BE2C (cell line): ENCODE results near the gene IL1B.

Source experiments
- DNase-seq: peaks from one replicate; pipeline ENCODE4 v3.0.0-alpha.2; 2020
- H3K27me3 ChIP-seq: fragments of 250-450 bp; sonication (Bioruptor Pico); 2 replicates; pipeline ENCODE4 v1.5.1; 2020; ENCODE audit warnings: mild to moderate bottlenecking
- H3K36me3 ChIP-seq: fragments of 250-450 bp; sonication (Bioruptor Pico); 2 replicates; pipeline ENCODE4 v1.5.1; 2020; ENCODE audit warnings: mild to moderate bottlenecking
- H3K4me1 ChIP-seq: fragments of 250-450 bp; sonication (Bioruptor Pico); 2 replicates; pipeline ENCODE4 v1.5.1; 2020
- H3K4me3 ChIP-seq: 2 replicates; pipeline ENCODE4 v1.5.1; 2011; ENCODE audit warnings: low read depth, low read length
- H3K9me3 ChIP-seq: fragments of 250-450 bp; sonication (Bioruptor Pico); 2 replicates; pipeline ENCODE4 v1.5.1; 2020
- TF ChIP-seq, protein P1 (sequence below): IDR thresholded peaks from 2 replicates; pipeline ENCODE4 v1.5.1; 2012; ENCODE audit warnings: mild to moderate bottlenecking, low read depth, low read length

Gene IL1B

DNA sequence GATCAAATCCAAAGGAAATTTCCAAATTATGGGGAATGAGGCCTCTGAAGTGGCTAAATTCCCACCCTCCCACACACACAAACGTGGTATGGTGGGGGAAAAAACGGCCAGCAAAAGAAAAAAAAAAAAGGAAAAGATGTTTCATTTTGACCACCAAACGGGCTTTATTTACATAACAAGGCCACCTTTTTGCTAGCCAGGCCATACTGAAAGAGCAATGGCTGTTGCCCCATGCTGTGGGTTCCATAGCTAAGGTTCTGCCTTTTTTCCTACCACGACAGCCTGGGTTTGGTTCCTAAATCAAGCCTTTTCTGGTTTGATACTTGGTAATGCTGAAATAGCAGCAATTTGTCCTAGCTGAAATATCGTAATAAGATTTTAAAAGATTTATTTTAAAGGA, 14.0 kb upstream of the IL1B start:
- Histone ChIP-seq H3K27me3 (no peaks in the 10 kb centered on the region), H3K9me3 (no peaks in the 10 kb centered on the region), H3K4me3 (no peak overlapping the region), H3K4me1 (no peaks in the 10 kb centered on the region), H3K36me3 (no peaks in the 10 kb centered on the region)
- no peak for DNase-seq
- TF ChIP-seq, protein P1, sequence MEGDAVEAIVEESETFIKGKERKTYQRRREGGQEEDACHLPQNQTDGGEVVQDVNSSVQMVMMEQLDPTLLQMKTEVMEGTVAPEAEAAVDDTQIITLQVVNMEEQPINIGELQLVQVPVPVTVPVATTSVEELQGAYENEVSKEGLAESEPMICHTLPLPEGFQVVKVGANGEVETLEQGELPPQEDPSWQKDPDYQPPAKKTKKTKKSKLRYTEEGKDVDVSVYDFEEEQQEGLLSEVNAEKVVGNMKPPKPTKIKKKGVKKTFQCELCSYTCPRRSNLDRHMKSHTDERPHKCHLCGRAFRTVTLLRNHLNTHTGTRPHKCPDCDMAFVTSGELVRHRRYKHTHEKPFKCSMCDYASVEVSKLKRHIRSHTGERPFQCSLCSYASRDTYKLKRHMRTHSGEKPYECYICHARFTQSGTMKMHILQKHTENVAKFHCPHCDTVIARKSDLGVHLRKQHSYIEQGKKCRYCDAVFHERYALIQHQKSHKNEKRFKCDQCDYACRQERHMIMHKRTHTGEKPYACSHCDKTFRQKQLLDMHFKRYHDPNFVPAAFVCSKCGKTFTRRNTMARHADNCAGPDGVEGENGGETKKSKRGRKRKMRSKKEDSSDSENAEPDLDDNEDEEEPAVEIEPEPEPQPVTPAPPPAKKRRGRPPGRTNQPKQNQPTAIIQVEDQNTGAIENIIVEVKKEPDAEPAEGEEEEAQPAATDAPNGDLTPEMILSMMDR, result no peak

DNA sequence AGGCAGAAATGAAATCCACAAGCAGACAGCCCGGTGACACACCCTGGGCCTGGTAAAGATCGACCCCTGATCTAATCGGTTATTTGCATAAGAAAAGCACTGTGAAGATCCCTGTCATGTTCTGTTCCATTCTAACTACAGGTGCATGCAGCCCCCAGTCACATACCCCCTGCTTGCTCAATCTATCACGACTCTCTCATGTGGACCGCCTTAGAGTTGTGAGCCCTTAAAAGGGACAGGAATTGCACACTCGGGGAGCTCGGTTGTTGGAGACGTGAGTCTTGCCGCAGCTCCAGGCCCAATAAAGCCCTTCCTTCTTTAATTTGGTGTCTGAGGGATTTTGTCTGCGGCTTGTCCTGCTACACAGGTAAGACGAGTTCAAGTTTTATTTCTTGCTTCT, 13.4 kb upstream of the IL1B start:
- no peaks in the 10 kb centered on the region for H3K4me1 ChIP-seq
- no peaks in the 10 kb centered on the region for H3K36me3 ChIP-seq
- no peak overlapping the region for H3K4me3 ChIP-seq
- TF ChIP-seq, protein P1, result no peak
- H3K27me3 ChIP-seq, result no peaks in the 10 kb centered on the region
- H3K9me3 ChIP-seq, result no peaks in the 10 kb centered on the region
- DNase-seq, result no peak

DNA sequence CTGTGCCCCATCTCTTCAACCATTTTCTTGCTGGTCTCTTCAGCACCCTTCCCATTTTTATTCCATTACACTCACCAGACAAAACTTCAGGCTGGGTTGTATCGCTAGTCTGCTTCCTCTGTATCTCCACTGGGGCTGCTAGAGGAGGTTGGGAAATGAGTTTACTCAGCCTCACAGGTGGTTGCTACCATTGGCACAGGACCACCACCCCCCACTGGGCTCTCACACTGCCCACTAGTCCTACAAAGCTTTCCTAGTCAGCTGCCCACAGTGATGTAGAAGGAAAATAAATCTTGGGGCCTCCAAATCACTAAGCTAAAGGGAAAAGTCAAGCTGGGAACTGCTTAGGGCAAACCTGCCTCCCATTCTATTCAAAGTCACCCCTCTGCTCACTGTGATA, 12.3 kb upstream of the IL1B start:
- Histone ChIP-seq H3K36me3 (no peaks in the 10 kb centered on the region), H3K9me3 (no peaks in the 10 kb centered on the region), H3K4me3 (no peak overlapping the region), H3K27me3 (no peaks in the 10 kb centered on the region), H3K4me1 (no peaks in the 10 kb centered on the region)
- DNase-seq, result no peak
- TF ChIP-seq, protein P1, result no peak

DNA sequence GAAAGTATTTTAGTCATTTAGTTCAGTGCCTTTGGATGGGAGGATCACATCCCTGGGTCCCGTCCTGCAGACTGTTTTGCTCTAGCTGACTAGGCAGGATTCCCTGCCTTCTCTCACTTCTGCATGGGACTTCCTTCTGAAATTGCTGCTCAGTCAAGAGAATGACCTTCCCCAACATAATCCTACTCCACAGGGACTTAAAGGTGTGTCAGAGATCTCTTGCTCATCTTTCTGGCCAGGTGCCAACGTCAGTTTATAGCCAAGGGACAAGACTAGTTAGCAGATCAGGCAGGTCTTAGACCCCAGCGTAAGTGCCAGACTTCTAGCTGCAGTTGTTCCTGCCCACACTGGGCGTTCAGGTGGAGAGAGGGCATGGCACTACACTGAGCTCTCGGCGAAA, 9.5 kb upstream of the IL1B start:
- Histone ChIP-seq H3K27me3 (no peaks in the 10 kb centered on the region), H3K4me1 (no peaks in the 10 kb centered on the region), H3K36me3 (no peaks in the 10 kb centered on the region), H3K4me3 (no peak overlapping the region), H3K9me3 (no peaks in the 10 kb centered on the region)
- TF ChIP-seq, protein P1, result no peak
- DNase-seq, result peak; percentile 6

DNA sequence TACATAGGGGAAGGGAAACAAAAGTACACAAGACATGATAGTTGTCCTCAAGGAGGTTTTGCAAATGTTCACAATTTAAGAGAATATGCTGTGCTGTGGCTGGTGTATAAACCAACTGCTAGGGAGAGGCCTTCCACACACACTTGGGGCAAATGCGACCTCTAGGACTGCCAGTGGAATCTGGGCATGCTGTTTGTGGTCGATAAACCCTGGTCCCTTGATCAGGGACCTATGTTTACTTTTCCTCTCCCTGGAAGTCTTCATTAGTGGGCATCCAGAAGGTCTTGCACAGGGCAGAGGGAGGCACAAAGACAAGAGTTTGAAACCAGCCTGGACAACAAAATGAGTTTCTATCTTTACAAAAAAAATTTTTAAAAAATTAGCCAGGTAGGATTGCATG, 7.3 kb upstream of the IL1B start:
- Histone ChIP-seq H3K9me3 (no peaks in the 10 kb centered on the region), H3K27me3 (no peaks in the 10 kb centered on the region), H3K4me1 (no peaks in the 10 kb centered on the region), H3K4me3 (no peak overlapping the region), H3K36me3 (no peaks in the 10 kb centered on the region)
- DNase-seq, result no peak
- TF ChIP-seq, protein P1, result no peak

DNA sequence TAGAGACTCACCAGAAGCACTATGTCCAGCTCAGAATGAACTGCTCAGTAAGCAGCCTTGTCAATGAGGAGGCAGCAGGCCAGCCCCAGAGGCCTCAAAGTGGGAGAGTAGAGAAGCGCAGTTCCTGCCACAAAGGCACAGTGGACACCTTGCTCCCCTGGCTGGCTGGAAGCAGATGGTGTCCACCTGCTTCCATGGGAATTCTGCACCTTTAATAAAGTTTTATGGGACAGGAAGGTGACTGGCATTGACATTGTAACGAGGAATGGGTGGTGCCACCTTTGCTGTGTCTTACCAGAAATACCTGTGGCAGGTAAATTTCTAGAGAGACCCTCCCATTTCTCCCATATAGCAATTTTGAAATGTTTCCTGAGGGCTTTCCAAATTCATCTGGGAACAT, 6.7 kb upstream of the IL1B start:
- Histone ChIP-seq H3K36me3 (no peaks in the 10 kb centered on the region), H3K4me1 (no peaks in the 10 kb centered on the region), H3K9me3 (no peaks in the 10 kb centered on the region), H3K4me3 (no peak overlapping the region), H3K27me3 (no peaks in the 10 kb centered on the region)
- DNase-seq, result no peak
- TF ChIP-seq, protein P1, result no peak
